GM10248 (cell line): ENCODE results near the gene LTBR.

Experiments used
- CTCF ChIA-PET: fragments of 300-600 bp; sonication (Branson Sonifier 250); formaldehyde crosslinking; extraction: SDS; loops from one replicate; lab custom pipeline; 2021; ENCODE audit warnings: antibody characterized with exemption; lab: Yijun Ruan, JAX
- POLR2A ChIA-PET: fragments of 350-650 bp; sonication (Branson Sonifier 250); formaldehyde crosslinking; extraction: SDS; loops from one replicate; lab custom pipeline; 2020; ENCODE audit warnings: antibody characterized with exemption; lab: Yijun Ruan, JAX
- DNase-seq: peaks from one replicate; pipeline ENCODE4 v3.0.0; 2012; ENCODE audit errors: extremely low spot score
- TF ChIP-seq, protein P1 (sequence below): IDR thresholded peaks from 2 replicates; pipeline ENCODE4 v1.5.1; 2012; ENCODE audit warnings: mild to moderate bottlenecking, low read depth; ENCODE audit errors: extremely low read depth, missing control alignments, control extremely low read depth

LTBR gene

DNA sequence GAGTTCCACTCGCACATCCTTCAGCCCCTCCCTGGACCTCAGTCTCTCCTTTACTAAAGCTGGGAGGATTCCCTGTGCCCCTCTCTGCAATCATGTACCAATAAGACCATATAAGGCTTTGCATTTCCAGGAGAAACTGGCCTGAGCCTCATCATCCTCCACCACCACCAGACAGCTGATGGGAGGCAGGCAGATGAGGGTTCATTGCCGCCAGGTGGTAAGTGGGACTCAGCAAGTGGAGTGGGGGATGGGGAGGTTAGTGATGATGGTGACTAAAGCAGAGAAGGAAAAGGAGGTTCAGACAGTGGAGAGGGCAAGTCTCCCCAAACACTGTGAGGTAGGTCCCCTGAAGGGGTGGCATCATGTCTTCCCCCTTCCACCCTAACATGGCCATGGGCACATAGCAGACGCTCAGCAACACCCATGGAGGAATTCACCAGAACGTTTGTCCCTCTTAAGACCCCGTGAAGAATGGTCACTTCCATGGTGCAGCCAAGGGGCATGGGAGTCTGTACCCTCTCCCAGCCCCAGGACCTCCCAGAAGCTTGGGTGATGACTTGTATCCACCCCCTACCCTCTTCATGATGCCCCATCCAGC is 37.6 kb upstream of the LTBR start:
- ChIA-PET CTCF (interaction anchor here (1.1 to 2.9 kb wide), 6 partner anchors 10 to 21 kb away, joined by 3 to 12 read pairs (median 5); no protein-coding TSS in a partner anchor), POLR2A (no interaction called here)
- TF ChIP-seq, protein P1, sequence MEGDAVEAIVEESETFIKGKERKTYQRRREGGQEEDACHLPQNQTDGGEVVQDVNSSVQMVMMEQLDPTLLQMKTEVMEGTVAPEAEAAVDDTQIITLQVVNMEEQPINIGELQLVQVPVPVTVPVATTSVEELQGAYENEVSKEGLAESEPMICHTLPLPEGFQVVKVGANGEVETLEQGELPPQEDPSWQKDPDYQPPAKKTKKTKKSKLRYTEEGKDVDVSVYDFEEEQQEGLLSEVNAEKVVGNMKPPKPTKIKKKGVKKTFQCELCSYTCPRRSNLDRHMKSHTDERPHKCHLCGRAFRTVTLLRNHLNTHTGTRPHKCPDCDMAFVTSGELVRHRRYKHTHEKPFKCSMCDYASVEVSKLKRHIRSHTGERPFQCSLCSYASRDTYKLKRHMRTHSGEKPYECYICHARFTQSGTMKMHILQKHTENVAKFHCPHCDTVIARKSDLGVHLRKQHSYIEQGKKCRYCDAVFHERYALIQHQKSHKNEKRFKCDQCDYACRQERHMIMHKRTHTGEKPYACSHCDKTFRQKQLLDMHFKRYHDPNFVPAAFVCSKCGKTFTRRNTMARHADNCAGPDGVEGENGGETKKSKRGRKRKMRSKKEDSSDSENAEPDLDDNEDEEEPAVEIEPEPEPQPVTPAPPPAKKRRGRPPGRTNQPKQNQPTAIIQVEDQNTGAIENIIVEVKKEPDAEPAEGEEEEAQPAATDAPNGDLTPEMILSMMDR = no peak
- no peak for DNase-seq

DNA sequence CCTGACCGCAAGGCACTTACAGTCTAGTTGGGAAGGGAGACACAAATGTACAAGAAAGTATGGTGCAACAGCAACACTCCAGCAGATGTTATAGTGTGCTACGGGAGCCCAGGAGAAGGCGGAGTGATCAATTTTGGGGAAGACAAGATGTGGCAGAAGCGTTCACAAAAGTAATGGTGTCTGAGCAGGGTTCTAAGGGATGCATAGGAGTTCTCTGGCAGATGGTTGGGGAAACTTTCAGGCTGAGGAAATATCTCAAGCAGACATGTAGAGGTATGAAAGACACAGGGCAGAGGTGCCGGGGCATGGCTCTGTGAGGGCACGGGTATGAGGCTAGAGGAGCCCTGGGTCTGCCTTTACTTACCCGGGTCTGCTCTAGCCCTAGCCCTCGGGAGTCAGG is 37.0 kb upstream of the LTBR start:
- TF ChIP-seq, protein P1 = no peak
- ChIA-PET CTCF (interaction anchor here (1.5 to 2.9 kb wide), 3 partner anchors 8 to 12 kb away, joined by 4 to 12 read pairs (median 8); no protein-coding TSS in a partner anchor), POLR2A (no interaction called here)
- no peak for DNase-seq

DNA sequence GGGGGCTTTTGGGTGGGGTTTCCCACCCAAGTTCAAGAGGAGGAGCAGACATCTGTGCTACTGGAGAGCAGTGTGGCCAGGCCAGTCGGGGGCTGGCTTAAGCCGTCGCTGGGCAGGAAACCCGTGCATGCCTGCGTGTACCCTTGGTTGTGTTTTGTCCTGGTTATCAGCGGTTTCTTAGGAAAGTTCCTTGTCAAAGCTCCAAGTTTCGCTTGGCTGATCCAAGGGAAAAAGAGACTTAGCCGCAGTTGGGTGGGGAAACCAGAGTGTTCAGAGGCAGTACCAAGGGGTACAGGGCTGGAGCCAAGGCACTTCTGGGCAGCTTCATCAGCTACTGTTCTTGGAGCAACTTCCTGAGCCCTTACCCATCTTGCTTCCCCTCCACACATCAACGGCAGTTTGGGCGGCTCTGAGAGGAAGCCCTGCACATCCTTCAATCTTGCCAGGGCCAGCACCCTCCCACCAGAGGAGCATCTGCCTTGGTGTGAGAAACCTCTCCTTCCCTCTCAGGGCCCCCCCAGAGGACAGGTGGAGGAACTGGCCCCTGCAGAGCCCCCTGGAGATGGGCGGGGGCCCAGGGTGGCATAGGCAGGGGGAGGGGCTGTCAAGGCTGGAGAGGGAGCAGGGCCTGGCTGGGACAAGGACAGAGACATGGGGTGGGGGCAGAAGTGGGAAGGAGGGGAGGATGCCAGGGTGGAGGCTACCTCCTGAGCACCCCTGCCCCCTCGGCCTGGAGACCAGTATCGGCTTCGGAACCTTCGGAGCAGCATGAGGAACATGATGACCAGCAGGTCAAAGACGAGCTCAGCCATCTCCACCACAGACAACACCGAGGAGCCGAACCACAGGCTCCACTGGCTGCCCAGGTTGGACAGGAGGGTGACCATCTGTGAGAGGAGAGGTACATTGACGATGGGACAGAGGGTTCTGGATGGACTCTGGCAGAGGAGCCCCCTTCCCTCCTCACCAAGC is 36.3 kb upstream of the LTBR start:
- CTCF ChIA-PET = interaction anchor here (0.7 to 2.5 kb wide), 4 partner anchors 8 to 152 kb away, joined by 3 to 8 read pairs (median 4); no protein-coding TSS in a partner anchor
- no peak for DNase-seq
- TF ChIP-seq, protein P1 = no peak
- POLR2A ChIA-PET = no interaction called here

DNA sequence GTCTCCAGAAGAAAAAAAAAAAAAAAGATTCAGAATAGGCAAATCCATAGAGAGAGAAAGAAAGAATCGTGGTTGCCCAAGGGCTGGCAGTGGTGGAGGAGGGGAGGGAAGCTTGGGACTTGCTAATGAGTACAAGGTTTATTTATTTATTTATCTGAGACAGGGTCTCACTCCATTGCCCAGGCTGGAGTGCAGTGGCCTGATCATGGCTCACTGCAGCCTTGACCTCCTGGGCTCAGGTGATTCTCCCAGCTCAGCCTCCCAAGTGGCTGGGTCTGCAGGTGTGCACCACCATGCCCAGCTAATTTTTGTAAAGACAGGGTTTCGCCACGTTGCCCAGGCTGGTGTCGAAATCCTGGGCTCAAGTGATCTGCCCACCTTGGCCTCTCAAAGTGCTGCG is 32.3 kb upstream of the LTBR start:
- POLR2A ChIA-PET = no interaction called here
- CTCF ChIA-PET = interaction anchor here (1.7 kb wide), 1 partner anchor 12 kb away, joined by 5 read pairs; no protein-coding TSS in a partner anchor
- TF ChIP-seq, protein P1 = no peak
- DNase-seq = no peak

DNA sequence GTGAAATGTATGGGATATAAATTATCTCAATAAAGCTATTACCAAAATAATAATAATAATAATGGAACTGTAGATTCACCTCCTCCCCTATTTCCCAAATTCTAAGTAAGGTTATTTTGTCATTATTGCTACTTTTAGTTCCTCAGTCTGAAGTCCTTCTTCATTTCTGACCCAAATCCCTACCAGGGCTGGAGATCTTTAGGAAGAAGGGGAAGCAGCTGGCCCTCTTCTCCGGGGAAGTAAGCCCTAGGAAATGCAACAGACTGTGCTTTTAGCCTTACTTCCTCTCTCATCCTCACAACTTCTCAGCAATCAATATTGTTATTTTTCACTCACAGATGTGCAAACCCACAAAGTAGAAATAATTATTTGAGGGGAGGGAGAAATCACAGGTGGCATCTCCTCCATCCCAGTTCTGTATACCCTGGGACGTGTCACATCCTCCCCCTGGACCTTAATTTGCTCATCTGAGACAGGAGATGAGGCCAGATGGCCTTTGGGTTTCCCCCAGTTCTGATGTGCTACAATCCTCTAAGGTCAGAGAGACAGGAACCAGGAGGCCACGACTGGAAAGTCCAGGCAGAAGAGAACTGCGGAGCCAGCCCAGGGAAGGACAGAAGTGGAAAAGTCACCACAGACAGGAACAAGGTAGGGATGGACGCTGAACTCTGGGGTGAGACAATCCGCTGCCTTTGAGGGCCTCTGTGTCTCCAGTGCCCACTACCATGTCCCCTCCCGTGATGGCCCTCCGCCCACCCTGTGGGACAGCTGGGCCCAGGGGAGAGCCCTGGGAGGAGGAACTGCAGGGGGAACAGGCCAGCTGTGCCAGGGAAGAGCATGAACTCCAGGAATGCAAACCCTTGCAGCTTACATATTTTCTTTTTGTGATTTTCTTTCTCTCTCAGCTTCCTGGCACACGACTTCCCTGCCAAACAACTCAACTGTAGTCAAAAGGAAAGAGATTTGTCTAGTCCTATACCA is 31.5 kb upstream of the LTBR start:
- POLR2A ChIA-PET = no interaction called here
- DNase-seq = no peak
- TF ChIP-seq, protein P1 = no peak
- CTCF ChIA-PET = interaction anchor here (1.7 kb wide), 1 partner anchor 12 kb away, joined by 5 read pairs; no protein-coding TSS in a partner anchor
